ENCODE data around the gene RAX. TPM values are rescaled to one million over a fixed set of nuclear protein-coding genes. Genes with fewer than 3 reads are reported as not detected.

RAX gene
- total RNA-seq, 1 experiment from 2014 or later, result not detected

DNA sequence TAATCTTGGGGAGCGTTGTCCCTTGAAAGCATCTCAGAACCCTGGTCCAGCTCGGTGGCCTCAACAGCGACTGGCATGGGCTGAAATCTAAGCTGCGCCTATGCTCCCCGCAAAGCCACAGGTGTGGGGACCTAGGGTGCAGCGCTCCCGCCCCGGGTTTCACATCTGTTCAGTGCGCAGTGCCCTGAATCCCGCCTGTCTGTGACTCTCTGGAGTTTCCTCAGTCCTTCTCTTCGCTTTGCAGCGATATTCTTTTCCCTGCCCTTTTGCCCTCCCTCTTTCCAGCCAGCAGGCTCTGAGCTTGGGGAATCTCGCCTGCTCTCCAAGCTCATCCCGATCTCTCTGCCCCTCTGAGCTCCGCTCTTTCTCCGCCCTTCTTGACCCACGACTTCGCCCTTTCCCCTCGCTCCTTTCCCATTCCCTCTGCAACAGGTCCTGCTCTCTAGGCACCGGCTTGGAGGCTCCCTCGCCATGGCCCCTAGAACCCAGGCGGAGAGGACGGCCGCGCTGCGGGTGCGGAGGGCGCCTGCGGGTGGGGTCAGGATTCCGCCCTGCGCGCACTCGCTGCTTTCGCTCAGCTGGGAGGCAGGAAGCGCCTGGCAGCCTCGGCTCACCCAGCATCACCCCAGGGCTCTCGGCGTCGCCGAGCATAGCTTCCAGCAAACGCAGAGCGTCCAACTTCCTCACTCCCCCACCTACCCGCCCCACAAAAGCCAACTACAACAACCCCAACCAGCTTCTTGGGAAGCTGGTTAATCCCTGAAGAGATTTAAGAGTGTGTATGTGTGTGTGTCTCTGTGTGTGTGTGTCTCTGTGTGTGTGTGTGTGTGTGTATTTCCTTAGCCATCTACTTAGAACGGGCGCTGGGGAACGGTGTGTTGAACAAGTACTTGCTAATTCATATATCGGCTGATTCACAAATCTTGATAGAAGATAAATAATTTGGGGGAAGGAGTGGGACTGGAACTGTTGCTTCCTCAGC, 52.2 kb downstream of the RAX start:
- in situ Hi-C loops (cut with HindIII; ENCODE audit: low pct_unique_long_range_greater_than_20kb, low sequenced_read_pairs), result no loop called here
- no peak for DNase-seq (ENCODE audit: low read depth)

DNA sequence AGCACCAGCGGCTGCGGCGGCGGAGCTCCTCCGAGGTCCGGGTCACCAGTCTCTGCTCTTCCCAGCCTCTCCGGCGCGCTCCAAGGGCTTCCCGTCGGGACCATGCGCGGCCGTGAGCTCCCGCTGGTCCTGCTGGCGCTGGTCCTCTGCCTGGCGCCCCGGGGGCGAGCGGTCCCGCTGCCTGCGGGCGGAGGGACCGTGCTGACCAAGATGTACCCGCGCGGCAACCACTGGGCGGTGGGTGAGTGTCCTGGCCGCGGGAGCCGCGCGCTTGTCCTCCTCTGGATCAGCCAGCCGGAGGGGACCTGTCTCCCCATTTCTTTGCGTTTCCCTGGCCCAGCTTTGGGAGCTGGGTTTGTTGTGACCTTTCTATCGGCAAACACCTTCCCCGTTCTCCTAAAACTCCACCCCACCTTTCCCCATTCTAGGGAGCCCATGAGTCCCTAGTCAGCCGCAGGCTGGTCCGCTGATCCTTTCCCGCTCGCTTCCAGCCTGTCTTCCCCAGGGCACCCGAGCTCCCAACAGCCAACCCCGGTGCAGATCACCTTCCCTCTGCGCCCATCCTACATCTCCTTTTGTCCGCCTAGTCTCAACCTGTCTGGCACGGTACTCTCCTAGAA, 53.0 kb downstream of the RAX start:
- in situ Hi-C loops (cut with HindIII; ENCODE audit: low pct_unique_long_range_greater_than_20kb, low sequenced_read_pairs), result no loop called here

GRCh38 chr18:59219672-59220163, 53.5 kb downstream of the RAX start, which contains the start of gene GRP:
GRP (plus strand) TSS chr18:59220158; CDS start chr18:59220266, 108 bp downstream.
- DNase-seq (ENCODE audit: low read depth), result no peak
- in situ Hi-C loops (cut with HindIII; ENCODE audit: low pct_unique_long_range_greater_than_20kb, low sequenced_read_pairs), result no loop called here

More for the DNA sequence above, 53.0 kb downstream of the RAX start:
- DNase-seq (ENCODE audit: low read depth), result no peak

- in situ Hi-C loops (cut with HindIII; ENCODE audit: low pct_unique_long_range_greater_than_20kb, low sequenced_read_pairs), result no loop called here
- DNase-seq (ENCODE audit: low read depth), result no peak
Observed at GRCh38 chr18:59218018-59218417, 55.2 kb downstream of the RAX start.

Other genes starting within 250 kb of the RAX start
- gene SEC11C, start 133.6 kb downstream of the RAX start, total RNA-seq (2014; rRNA removed; shearing (Covaris generic); ENCODE audit: low replicate concordance), result 34.1 and 38.1 TPM in 2 replicates
- gene GRP, start 53.3 kb downstream of the RAX start, total RNA-seq (2014; rRNA removed; shearing (Covaris generic); ENCODE audit: low replicate concordance), result not detected in 2 replicates
- gene CPLX4, start 45.2 kb upstream of the RAX start, total RNA-seq (2014; rRNA removed; shearing (Covaris generic); ENCODE audit: low replicate concordance), result not detected in 2 replicates
- 49.5 and 68.5 TPM in 2 replicates for gene LMAN1, start 85.8 kb upstream of the RAX start, total RNA-seq (2014; rRNA removed; shearing (Covaris generic); ENCODE audit: low replicate concordance)

Measured in Caki2 (cell line).